Measurements from ENCODE around the gene PIK3AP1.

GRCh38 chr10:96578633-96579032, 141.7 kb downstream of the PIK3AP1 start:
- TF ChIP-seq NFAT5 (CRISPR knock-in tag; IDR thresholded peaks at IDR 0.05) (no peak), ZNF138 (CRISPR knock-in tag; IDR thresholded peaks at IDR 0.05; ENCODE audit: low read depth) (no peak), NFE2 (CRISPR knock-in tag; IDR thresholded peaks at IDR 0.05) (no peak), CTCF (CRISPR knock-in tag; IDR thresholded peaks at IDR 0.05) (no peak), ARNT (IDR thresholded peaks at IDR 0.05) (no peak), ZNF562 (CRISPR knock-in tag; IDR thresholded peaks at IDR 0.05; ENCODE audit: borderline replicate concordance) (no peak), SMARCC2 (IDR thresholded peaks at IDR 0.05) (no peak), ZNF513 (CRISPR knock-in tag; conservative IDR thresholded peaks at IDR 0.05) (no peak)
